ENCODE data around the gene FBXO40.

The FBXO40 gene

DNA sequence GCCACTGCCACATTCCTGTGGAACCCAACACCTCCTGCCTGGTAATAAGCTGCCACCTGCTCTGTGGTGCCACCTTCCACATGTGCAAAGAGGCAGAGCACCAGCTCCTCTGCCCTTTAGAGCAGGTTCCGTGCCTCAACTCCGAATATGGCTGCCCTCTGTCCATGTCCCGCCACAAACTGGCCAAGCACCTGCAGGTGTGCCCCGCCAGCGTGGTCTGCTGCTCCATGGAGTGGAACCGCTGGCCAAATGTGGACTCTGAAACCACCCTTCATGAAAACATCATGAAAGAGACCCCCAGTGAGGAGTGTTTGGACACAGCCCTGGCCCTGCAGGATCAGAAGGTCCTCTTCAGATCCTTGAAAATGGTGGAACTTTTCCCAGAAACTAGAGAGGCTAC, 28.3 kb downstream of the FBXO40 start:
- no peak for DNase-seq

DNA sequence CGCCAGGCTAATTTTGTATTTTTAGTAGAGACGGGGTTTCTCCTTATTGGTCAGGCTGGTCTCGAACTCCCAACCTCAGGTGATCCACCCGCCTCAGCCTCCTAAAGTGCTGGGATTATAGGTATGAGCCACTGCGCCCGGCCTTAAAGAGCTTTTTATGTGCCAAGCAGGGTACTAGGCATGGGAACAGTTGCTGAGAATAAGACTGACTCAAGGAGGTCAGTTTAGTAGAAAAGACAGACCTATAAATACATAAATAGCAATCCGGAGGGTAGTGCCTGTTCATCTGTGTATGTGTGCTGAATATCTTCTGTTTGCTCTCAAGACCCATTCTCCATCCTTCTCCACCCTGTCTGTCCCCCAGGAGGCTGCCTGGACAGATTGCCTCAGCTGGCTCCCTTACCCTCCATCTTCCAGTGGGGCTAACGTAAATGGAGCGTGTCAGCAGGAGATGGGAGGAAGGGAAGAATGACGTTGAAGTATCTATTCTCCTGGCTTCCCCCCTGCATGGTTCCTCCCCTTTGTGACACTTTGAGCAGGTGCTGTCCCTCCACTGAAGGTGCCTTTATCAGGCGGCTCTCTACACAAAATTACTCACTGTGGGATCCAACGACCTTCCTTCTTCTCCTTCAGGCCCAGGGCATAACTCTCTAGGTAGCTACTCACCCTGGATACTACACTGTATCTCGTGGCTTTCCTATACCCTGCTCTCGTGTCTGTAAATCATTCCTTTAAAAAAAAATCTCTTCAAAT, 31.1 kb downstream of the FBXO40 start:
- DNase-seq, result no peak

GRCh38 chr3:121626495-121626894, 33.3 kb downstream of the FBXO40 start:
- DNase-seq, result no peak

- DNase-seq, result no peak
These were observed 34.0 kb downstream of the FBXO40 start for GRCh38 chr3:121627211-121627610.

GRCh38 chr3:121627622-121628021, 34.4 kb downstream of the FBXO40 start:
- no peak for DNase-seq

DNA sequence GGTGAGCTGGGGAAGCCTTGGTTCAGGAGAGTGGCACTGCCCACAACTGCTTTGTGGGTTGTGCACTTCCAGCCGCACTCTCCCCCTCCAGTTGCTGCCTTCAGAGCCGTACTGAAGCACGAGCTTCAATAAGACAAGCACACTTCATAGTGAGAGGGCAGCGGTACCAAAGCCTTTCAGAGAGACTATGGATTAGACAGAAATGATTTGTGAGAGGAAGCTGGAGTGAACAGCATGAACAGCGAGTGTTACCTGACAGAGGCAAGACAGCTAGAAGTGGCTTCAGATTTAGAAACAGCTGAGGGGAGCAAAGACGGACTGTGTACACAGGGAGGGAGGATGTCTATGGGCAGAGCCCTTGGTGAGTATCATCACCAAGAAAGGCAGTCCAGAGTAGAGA, 36.4 kb downstream of the FBXO40 start:
- no peak for DNase-seq

- no peak for DNase-seq
These were observed 37.2 kb downstream of the FBXO40 start for GRCh38 chr3:121630355-121630754.

- no peak for DNase-seq
These were observed 44.7 kb downstream of the FBXO40 start for GRCh38 chr3:121637922-121638321.

- no peak for DNase-seq
These were observed 47.9 kb downstream of the FBXO40 start for GRCh38 chr3:121641127-121641526.

- DNase-seq, result no peak
These were observed 49.6 kb downstream of the FBXO40 start for GRCh38 chr3:121642601-121643314.

DNA sequence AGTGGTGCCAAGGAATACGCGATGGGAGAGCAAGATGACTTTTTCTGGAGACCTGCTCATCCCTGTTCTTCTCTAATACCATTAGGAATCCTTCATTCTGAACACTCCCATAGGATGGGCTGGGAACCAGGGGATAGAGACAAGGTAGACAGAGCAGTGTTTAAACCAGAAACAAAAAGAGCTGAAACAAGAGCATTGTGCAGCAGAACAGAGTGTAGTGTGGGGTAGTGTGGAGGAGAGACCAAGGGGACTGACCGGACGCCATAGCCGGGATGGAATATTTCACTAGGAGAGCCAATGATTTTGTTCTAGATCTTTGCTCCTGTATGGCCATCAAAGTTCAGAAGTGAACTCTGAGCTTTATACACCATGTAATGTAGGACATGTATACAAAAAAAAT, 51.9 kb downstream of the FBXO40 start:
- no peak for DNase-seq

DNA sequence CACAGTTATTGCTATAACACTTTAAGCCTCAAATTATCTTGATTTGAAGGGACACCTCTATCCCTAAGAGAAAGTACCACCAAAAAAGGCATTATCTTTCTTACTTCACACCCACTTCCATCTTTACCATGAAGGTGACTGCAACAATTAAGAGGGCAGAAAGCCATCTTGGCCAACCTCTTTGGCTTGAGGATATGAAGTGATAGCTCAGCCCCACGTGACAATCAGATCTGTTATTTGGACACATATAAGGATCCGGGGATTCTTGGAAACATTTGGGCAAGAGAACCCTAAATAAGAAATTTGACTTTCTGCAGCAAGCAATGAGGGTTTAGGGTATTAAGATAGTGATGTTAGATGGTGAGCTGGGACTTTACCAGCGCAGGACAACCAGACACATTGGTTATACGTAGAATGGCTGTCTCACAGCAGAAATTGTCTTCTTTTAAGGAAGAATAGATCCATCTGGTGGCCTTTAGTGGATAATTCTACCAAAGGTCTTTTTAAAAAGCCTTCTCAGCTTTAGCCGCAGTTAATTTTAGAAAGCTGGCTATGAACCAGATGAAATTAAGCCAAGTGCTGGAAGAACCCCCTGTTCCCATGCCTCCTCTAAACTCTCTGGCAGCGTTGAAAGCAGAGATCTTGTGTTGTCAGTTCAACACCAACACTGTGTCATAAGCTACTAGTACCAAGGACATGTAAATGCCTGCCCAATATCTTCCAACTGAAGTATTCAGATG, 55.2 kb downstream of the FBXO40 start:
- DNase-seq, result no peak

DNA sequence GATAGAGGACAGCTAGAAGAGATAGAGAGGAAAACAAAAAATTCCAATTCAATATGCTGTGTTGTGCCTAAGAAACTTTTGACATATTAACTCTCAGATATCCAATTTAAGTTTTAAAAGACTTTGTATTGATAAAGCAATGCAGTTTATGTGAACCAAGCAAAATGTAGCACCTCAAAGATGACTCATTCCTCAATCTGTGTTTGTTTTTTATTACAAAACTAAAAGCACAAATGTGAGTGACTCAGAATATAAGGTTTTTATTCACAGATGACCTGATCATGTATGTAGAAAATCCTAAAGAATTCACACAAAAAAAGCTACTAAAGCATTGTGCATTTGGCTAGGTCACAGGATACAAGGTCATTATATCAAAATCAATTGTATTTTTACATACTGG, 56.5 kb downstream of the FBXO40 start:
- no peak for DNase-seq

GRCh38 chr3:121651684-121652083, 58.5 kb downstream of the FBXO40 start:
- DNase-seq, result no peak

DNA sequence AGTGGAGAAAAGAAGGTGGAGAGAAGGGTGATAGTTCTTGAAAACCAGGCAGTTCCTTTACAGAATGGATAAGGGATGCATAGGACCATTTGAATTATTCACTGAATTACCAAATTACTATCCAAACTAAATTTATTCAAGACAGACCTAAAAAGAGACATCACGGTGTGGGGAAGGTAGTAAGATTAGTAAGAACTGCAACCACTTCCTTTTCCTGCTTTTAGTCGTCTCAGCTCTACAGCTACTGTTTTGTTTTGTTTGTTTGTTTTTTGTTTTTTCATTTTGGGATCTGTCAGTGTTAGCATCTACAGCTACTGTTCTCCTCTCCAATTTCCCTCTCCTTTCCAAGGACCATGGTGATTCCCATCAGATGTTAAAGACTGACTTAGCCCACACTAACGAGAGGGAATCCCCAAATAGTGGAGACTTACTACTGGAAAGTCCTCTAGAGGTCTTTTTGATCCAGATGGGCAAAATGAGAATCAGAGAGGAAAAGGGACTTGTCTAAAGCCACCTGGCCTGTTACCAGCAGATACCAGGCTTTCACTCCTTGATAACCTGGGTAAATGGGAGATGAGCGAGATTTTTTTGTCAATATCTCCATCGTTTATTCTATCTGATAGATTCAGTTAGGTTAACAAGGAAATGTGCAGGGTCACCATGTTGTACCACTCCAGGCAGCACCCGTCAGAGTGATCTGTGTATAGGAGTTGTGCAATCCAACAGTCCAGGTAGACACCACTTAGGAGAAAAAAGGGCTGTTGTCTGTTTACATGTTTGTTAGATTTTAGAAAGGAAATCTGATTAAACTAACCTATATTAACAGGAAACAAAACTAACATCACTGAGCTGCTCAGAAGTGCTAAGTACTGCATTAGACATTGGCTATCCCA, 61.6 kb downstream of the FBXO40 start:
- no peak for DNase-seq

- no peak for DNase-seq
These were observed 65.7 kb downstream of the FBXO40 start for GRCh38 chr3:121658716-121659435.

DNA sequence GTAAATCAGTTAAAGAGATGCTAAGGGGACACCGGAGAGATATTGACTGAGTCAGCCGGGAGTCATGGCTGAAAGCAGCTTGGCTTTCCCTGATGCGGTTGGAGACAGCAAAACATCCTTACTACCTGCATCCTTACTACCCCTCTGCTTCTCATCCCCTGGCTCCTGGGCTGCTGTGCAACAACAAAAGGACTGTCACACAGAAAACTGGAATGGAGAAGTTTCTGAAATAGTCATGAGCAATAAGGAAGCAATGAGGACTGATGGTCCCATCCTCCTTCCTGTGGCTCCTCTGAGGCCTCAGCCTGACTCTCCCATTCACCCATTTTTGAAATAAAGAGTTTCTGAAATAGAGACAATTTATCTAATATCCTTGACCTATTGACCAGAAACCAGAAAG, 66.4 kb downstream of the FBXO40 start:
- DNase-seq, result no peak

DNA sequence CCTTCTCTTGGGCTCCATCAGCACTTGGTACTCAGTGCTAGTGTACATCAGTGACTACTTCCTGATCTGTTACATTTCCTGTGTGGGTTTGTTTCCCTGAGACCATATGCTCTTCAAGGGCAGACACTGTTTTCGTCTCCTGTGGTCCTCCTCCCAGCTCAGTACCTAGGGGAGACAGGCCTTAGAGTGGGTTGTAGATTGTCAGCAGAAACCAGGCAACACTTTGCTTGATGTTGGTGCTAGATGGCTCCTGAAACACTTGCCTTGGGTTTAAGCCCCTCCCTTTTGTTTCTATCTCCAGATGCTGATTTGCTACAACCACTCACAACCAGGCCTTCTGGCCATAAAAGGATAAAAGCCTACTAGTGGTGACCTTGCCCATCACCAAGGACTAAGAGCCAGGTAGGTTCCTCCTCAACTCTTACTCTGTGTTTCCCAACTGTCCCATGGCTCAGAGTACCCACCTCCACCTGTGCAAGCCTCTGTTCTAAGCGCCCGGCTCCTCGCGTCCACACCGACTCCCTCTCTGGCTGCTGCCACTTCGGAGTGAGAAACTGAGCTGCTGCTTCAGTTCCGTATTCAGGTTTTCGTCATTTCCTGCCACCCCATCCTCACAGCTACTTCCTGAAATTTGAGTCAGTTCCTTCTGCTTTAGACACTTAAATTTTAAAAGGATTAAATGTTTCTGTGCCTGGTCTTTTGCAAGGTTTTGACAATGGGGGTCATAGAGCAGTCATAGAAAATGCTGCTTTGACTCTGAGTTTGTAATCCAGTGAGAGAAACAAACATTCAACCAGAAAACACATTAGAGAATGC, 67.4 kb downstream of the FBXO40 start, which contains the start of gene HCLS1:
Gene HCLS1 (minus strand): TSS at position 548 of the 816 bp plus-strand sequence. CDS start 2,556 bp downstream, outside the sequence.
- DNase-seq, result no peak

DNA sequence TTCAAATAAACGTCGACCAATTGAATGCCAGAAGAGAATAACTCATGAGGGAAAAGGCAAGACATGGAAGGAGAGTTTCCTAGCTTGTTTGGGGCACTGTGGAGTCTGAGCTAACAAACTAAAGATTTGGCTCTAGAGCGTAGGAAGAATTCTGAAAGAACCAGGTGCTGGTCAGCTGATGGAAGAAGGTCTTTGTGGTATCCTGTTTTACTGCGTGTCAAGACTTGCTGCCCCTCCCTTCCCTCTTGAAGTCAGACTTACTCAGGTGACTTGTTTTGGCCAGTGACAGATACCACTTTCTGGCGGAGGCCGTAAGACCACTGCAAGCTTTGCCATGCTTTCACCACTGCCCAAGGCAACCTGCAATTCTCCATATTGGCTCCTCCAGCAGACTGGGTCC, 68.2 kb downstream of the FBXO40 start:
- DNase-seq, result no peak

- no peak for DNase-seq
These were observed 69.6 kb downstream of the FBXO40 start for GRCh38 chr3:121662742-121663141.

Measured in T1000 (cell line).